NT2/D1 (cell line): Measurements from ENCODE around the gene CDCA7L.
A peak's percentile ranks its signal among the peaks of the same experiment; 100 is the strongest.

Experiments used
- DNase-seq: peaks from one replicate; pipeline ENCODE4 v3.0.0-alpha.2; 2011; ENCODE audit warnings: low read depth, low spot score
- H3K27me3 ChIP-seq: 2 replicates; pipeline ENCODE4 v1.6.0; 2011; ENCODE audit warnings: mild to moderate bottlenecking; ENCODE audit not compliant: insufficient read length, insufficient read depth
- H3K36me3 ChIP-seq: 2 replicates; pipeline ENCODE4 v1.6.1; 2011; ENCODE audit warnings: mild to moderate bottlenecking, low read length, mixed read lengths; ENCODE audit not compliant: insufficient read depth, insufficient read length
- H3K4me1 ChIP-seq: 2 replicates; pipeline ENCODE4 v1.5.1; 2011; ENCODE audit not compliant: insufficient read depth, insufficient read length
- H3K4me3 ChIP-seq: 2 replicates; pipeline ENCODE4 v1.5.1; 2011; ENCODE audit warnings: low read depth; ENCODE audit not compliant: insufficient read length
- H3K9ac ChIP-seq: 2 replicates; pipeline ENCODE4 v1.6.0; 2011; ENCODE audit warnings: low read depth; ENCODE audit not compliant: insufficient read length
- H3K9me3 ChIP-seq: 2 replicates; pipeline ENCODE4 v1.5.1; 2011; ENCODE audit warnings: mild to moderate bottlenecking, low read length; ENCODE audit not compliant: insufficient read depth
- SUZ12 ChIP-seq: IDR thresholded peaks from 2 replicates; pipeline ENCODE4 v1.6.1; 2011; ENCODE audit not compliant: insufficient read length, insufficient read depth; ENCODE audit errors: extremely low read depth
- YY1 ChIP-seq: IDR thresholded peaks from 2 replicates; pipeline ENCODE4 v1.6.1; 2011; ENCODE audit not compliant: insufficient read length, insufficient read depth
- ZNF274 ChIP-seq: IDR thresholded peaks from 2 replicates; pipeline ENCODE4 v1.6.1; 2011; ENCODE audit warnings: mild to moderate bottlenecking, low read depth, low read length

CDCA7L gene

GRCh38 chr7:21945454-21946221, at the start of gene CDCA7L:
Gene CDCA7L, minus strand, starts transcription at chr7:21945899. Its CDS starts 95 bp downstream, at chr7:21945804.
- peak within 1 kb of the TSS; percentile 94 for H3K9ac ChIP-seq
- H3K4me3 ChIP-seq, result peak within 1 kb of the TSS; percentile 84
- H3K36me3 ChIP-seq, result peaks cover 7% of the 10 kb centered on the region
- peaks cover 11% of the 10 kb centered on the region for H3K27me3 ChIP-seq
- H3K9me3 ChIP-seq, result no peaks in the 10 kb centered on the region
- TF ChIP-seq ZNF274, result no peak
- no peak for TF ChIP-seq SUZ12
- no peaks in the 10 kb centered on the region for H3K4me1 ChIP-seq
- peak; percentile 82 for DNase-seq

GRCh38 chr7:21986096-21986495, 40.4 kb upstream of the CDCA7L start:
- H3K4me1 ChIP-seq, result no peaks in the 10 kb centered on the region
- H3K9me3 ChIP-seq, result no peaks in the 10 kb centered on the region
- no peak overlapping the region for H3K4me3 ChIP-seq
- no peak for TF ChIP-seq SUZ12
- no peak for TF ChIP-seq YY1
- TF ChIP-seq ZNF274, result no peak
- no peak for DNase-seq
- H3K27me3 ChIP-seq, result no peaks in the 10 kb centered on the region
- no peaks in the 10 kb centered on the region for H3K36me3 ChIP-seq
- H3K9ac ChIP-seq, result no peak overlapping the region

GRCh38 chr7:21984042-21984441, 38.3 kb upstream of the CDCA7L start:
- Histone ChIP-seq H3K4me1 (no peaks in the 10 kb centered on the region), H3K4me3 (no peak overlapping the region), H3K9ac (no peak overlapping the region), H3K9me3 (no peaks in the 10 kb centered on the region), H3K27me3 (no peaks in the 10 kb centered on the region), H3K36me3 (no peaks in the 10 kb centered on the region)
- TF ChIP-seq ZNF274 (no peak), YY1 (no peak), SUZ12 (no peak)
- DNase-seq, result no peak

GRCh38 chr7:21983056-21983455, 37.4 kb upstream of the CDCA7L start:
- H3K9ac ChIP-seq, result no peak overlapping the region
- H3K27me3 ChIP-seq, result no peaks in the 10 kb centered on the region
- no peak overlapping the region for H3K4me3 ChIP-seq
- no peak for DNase-seq
- H3K36me3 ChIP-seq, result no peaks in the 10 kb centered on the region
- H3K4me1 ChIP-seq, result no peaks in the 10 kb centered on the region
- TF ChIP-seq YY1, result no peak
- TF ChIP-seq SUZ12, result no peak
- TF ChIP-seq ZNF274, result no peak
- no peaks in the 10 kb centered on the region for H3K9me3 ChIP-seq

- Histone ChIP-seq H3K4me3 (no peak overlapping the region), H3K36me3 (no peaks in the 10 kb centered on the region), H3K9ac (no peak overlapping the region), H3K27me3 (no peaks in the 10 kb centered on the region), H3K9me3 (no peaks in the 10 kb centered on the region), H3K4me1 (no peaks in the 10 kb centered on the region)
- TF ChIP-seq YY1 (no peak), SUZ12 (no peak), ZNF274 (no peak)
- DNase-seq, result no peak
These were observed 35.8 kb upstream of the CDCA7L start for GRCh38 chr7:21981524-21981923.

GRCh38 chr7:21980926-21981500, 35.3 kb upstream of the CDCA7L start:
- DNase-seq, result no peak
- H3K9ac ChIP-seq, result no peak overlapping the region
- no peak overlapping the region for H3K4me3 ChIP-seq
- TF ChIP-seq YY1 (no peak), ZNF274 (no peak), SUZ12 (no peak)
- no peaks in the 10 kb centered on the region for H3K9me3 ChIP-seq
- H3K36me3 ChIP-seq, result no peaks in the 10 kb centered on the region
- H3K4me1 ChIP-seq, result no peaks in the 10 kb centered on the region
- no peaks in the 10 kb centered on the region for H3K27me3 ChIP-seq

- no peak for TF ChIP-seq SUZ12
- TF ChIP-seq ZNF274, result no peak
- TF ChIP-seq YY1, result no peak
- Histone ChIP-seq H3K4me3 (no peak overlapping the region), H3K4me1 (peaks cover 5% of the 10 kb centered on the region), H3K36me3 (no peaks in the 10 kb centered on the region), H3K27me3 (no peaks in the 10 kb centered on the region), H3K9me3 (peaks cover 12% of the 10 kb centered on the region; the same call in 1 of the 2 replicates), H3K9ac (no peak overlapping the region)
- DNase-seq, result no peak
These were observed 26.7 kb upstream of the CDCA7L start for GRCh38 chr7:21972397-21972784.
